GM18519 (cell line): ENCODE results near the gene SOS1.
"Not testable (repeated sequence)": the region's sequence is repeated elsewhere in the genome, so short reads cannot be mapped to it uniquely, and the experiment has no call there.

Source experiments
- ATAC-seq: cut with Tn5 transposase; IDR thresholded peaks from one replicate; pipeline ENCODE4 v1.9.1; 2021; ENCODE audit warnings: mild to moderate bottlenecking, moderate library complexity; ENCODE audit not compliant: unreplicated experiment, low FRiP score

The SOS1 gene

DNA sequence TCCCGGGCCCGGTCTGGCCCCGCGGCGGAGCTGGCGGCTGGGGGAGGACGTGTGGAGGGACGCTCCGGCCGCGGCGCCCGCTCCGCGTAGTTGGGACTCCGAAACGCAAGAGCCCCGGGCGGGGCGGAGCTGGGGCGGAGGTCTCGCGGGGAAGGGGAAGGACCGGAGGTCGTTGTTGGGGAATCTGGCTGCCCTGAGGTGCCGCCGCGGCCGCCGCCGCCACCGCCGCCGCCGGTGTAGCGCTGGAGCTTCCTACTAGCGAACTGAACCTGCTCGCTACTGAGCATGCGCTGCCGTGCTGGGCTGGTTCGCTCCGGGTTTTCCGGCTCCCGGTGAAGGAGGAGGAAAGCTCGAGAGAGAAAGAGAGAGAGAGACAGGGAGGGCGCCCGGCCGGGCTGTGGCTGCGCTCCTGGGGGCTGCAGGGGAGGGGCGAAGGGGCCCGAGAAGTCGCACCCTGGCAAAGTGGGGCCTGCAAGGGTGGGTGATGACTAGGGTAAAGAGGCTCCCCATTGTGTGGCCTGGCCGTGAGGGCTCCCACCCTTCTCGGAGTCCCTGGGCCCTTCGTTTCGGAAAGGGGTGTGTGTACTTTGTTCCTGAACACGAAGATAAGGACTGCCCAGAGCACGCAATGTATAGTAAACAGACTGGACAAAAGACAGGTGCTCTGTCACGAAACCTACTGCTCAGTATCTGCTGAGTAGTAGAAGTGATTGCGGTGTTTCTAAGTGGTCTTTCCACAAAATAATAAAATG is at the start of gene SOS1:
Gene SOS1 (minus strand): TSS at position 281 of the 752 bp plus-strand sequence. CDS start 629 bp downstream, outside the sequence.
- ATAC-seq, result peak; percentile 35

DNA sequence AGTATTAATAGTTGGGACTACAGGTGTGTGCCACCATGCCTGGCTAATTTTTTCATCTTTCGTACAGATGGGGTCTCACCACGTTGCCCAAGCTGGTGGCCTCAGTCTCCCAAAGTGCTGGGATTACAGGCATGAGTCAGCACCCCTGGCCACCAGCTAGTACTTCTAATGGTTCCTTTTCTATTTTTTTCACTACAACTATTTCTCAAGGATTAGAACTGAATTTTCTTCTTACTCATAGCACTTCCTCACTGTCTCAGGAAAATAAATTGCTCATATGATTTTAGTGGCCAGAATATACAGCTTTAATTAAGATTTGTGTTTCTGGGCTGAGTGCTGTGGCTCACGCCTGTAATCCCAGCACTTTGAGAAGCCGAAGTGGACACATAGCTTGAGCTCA is 43.2 kb upstream of the SOS1 start:
- ATAC-seq, result no peak

DNA sequence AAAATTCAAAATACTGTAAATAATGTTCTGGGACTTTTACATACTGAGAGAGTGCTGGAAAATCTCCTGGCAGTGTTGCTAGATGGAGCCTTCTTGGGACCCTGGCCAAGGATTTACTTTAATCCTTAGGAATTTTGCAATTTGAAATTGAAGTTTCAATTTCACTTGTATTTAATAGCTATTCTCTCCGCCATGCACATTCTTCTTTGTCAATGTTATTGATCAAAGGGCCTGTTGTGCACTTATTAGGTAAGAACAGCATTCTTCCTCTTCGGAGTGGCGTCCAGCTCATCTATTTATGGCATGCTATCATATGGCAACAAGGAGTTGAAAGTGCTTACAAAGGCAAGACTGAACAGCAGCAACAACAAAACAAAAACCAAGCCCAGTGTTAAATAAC is 40.1 kb upstream of the SOS1 start:
- ATAC-seq, result no peak

DNA sequence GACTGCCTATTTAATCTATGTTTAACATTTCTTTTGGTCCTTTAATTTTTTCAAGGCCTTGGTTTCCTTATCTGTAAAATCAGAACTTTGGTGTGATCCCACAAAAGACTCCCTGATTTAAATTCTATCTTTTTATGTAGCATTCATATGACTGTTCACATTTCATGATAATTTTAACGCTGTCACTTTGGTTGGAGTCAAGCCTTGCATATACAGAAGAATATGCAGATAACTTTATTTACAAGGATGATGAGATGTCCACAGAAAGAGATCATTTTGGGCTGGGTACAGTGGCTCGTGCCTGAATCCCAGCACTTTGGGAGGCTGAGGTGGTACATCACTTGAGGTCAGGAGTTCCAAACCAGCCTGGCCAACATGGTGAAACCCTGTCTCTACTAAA is 38.4 kb upstream of the SOS1 start:
- no peak for ATAC-seq

DNA sequence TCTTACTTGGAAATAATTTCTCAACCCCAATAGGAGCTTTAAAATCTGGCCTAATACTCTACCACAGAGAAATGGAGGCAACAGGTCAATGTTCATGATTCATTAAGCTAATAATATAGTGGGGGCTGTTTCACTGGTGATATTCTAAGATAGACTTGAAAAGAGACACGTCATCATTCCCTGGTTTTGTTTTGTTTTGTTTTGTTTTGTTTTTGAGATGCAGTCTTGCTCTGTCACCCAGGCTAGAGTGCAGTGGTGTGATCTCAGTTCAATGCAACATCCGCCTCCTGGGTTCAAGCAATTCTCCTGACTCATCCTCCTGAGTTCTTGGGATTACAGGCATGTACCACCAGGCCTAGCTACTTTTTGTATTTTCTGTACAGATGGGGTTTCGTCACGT is 37.5 kb upstream of the SOS1 start:
- no peak for ATAC-seq

DNA sequence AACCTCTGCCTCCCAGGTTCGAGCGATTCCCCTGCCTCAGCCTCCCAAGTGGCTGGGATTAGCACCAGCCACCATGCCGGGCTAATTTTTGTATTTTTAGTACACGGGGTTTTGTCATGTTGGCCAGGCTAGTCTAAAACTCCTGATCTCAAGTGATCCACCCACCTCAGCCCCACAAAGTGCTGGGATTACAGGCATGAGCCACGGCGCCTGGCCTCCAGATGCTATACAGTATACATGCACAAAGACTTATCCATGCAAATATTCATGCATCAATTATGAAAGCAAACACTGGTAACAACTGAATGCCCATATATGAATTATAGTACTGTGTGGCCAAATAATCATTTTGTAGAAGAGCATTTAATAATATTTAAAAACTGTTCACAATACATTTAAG is 36.0 kb upstream of the SOS1 start:
- ATAC-seq, result no peak

DNA sequence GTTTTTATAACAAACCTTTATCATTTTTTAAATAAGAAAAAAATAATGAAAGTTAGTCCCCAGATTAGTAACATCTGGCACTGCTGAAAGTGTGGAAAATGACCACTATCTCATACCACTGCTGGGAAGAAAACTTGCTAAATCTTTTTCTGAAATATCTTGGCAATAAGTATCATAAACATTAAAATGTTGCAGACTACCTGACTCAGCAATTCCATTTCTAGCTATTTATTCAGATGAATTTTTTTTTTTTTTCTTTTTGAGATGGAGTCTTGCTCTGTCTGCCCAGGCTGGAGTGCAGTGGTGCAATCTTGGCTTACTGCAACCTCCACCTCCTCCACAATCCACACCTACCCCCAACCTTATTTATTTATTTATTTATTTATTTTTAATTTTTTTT is 35.3 kb upstream of the SOS1 start:
- ATAC-seq, result no peak

DNA sequence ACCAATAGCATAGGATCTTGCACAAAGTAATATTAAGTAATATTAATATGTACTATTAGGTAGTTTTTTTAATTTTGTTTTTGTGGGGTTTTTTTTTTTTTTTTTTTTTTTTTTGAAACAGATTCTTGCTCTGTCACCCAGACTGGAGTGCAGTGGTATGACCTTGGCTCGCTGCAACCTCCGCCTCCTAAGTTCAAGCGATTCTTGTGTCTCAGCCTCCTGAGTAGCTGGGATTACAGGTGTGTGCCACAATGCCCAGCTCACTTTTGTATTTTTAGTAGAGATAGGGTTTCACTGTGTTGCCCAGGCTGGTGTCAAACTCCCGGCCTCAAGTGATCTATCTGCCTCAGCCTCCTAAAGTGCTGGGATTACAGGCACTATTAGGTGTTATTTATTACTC is 34.7 kb upstream of the SOS1 start:
- not testable (repeated sequence) for ATAC-seq

DNA sequence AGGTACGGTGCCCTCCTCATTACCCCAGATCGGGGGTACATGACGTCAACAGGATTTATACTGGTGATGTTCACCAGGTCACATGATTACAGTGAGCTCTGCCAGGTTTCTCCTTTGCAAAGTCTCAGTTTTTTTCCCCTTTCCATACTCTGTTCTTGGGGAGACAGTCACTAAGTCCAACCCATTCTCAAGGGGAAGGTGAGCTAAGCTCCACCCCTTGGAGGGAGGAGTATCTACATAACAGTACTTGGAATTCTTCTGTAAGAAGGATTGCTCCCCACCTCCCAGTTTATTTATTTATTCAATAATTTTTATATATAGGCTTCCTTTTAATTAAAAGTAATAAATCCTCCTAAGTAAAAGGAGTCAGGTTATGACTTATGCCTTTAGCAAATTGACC is 34.1 kb upstream of the SOS1 start:
- no peak for ATAC-seq

DNA sequence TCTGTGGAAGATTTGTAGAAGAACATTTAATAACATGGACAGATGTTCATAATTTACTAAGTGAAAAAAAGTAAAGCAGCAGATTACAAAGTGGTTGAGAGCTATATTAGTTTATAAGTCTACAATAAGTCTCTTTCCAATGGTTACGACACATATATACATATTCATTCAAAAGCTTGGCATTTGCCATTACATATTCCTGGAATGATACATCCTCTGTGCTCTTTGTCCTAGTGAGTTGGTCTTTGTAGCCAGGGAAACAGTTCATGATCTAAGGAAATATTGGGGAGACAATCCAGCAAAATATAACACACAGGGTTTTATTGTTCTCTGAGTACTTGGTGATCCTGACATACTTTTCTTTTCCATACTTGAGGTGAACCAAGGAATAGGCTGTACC is 32.5 kb upstream of the SOS1 start:
- ATAC-seq, result no peak

DNA sequence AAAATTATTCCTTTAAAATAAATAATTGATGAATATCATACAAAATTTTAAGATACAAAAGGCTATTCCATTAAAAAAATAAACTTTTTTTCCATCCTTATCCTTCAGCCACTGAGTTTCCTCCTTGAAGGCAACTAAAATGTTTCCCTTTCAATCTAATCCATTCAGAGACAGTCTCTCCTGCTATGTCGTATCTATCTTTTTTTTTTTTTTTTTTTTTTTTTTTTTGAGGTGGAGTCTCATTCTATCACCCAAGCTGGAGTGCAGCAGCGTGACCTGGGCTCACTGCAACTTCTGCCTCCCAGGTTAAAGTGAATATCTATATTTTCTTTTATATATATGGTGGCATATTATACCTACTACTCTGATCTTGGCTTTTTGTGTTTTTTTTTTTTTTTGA is 31.7 kb upstream of the SOS1 start:
- ATAC-seq, result no peak

DNA sequence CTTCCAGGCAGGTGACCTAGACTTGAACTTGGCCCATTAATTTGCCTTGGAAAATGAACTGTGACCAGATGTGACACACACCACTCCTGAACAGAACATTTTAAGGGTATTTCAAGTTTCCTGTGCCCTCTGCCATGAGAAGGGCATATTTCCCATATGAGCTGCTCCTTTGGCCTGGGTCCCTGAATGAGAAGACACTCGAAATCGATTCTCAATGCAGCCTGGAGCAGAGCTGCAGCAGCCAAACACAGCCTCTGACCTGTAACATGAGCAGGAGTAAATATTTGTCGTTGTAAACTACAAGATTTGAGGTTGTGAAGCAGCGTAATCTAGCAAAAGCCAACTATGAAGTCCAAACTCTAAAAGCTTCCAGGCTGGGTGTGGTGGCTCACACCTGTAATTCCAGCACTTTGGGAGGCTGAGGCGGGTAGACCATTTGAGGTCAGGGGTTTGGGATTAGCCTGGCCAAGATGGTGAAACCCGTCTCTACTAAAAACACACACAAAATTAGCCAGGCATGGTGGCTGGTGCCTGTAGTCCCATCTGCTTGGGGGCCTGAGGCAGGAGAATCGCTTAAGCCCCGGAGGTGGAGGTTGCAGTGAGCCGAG is 30.1 kb upstream of the SOS1 start:
- ATAC-seq, result no peak

DNA sequence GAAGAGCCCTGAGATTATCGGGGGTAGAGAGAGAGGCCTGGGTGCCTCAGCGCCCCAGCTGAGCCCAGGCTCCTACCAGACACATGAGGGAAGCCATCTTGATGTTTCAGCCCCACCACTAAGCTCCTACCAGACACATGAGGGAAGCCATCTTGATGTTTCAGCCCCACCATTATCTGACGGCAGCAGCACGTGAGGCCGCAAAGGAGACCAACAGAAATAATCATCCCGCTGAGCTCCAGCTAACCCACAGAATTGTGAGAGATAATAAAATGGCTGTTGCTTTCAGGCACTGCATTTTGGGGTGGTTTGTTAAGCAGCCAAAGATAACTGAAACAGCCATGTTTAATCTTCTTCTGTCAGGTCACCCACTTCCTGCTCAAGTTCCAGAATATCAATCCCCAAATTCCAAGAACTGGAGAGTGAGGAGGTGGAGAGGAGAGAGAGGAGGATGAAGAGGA is 29.3 kb upstream of the SOS1 start:
- ATAC-seq, result no peak

DNA sequence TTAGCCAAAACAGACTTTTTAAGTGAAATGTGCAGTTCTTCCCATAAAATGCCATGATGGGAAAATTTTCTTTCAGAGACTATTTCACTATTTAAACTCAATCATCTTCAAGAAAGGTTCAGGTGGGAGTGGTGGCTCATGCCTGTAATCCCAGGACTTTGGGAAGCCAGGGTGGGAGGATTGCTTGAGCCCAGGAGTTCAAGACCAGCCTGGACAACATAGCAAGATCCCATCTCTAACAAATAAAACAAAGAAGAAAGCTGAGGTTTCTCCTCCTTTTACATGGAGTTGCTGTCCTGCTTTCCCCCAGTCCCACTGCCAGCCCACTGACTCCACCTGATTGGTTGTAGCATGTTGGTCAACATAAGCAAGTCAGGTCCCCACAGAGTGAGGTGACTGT is 25.8 kb upstream of the SOS1 start:
- no peak for ATAC-seq

DNA sequence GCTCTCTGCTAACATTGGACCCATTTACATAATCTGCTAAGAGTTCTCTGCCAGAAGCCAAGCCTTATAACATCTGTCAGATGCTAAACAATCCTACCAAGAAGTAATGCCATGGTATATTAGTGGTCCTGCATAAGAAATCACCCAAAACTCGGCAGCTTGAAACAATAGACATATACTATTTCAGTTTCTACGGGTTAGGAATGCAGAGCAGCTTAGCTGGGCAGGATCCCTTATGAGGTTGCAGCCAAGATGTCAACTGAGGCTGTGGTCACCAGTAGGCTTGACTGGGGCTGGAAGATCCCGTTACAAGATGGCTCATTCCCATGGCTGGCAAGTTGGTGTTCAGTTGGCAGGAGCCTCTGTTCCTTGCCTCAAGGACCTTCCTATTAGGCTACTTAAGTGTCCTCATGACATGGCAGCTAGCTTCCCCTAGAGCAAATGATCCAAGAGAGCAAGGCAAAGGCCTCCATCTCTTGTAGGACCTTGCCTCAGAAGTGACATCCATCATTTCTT is 25.1 kb upstream of the SOS1 start:
- ATAC-seq, result no peak

DNA sequence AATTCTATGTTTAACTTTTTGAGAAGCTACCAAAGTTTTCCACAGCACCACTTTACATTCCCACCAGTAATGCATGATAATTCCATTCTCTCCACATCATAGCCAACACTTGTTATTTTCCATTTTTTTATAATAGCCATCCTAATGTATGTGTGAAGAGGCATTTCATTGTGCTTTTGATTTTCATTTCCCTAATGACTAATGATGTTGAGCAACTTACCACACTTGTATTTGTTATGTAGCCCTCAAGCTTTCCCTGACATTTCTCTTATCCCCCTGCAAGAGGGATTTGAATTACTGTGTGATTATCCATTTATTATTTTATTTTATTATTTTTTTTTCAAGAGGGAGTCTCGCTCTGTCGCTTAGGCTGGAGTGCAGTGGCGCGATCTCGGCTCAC is 23.6 kb upstream of the SOS1 start:
- ATAC-seq, result no peak

DNA sequence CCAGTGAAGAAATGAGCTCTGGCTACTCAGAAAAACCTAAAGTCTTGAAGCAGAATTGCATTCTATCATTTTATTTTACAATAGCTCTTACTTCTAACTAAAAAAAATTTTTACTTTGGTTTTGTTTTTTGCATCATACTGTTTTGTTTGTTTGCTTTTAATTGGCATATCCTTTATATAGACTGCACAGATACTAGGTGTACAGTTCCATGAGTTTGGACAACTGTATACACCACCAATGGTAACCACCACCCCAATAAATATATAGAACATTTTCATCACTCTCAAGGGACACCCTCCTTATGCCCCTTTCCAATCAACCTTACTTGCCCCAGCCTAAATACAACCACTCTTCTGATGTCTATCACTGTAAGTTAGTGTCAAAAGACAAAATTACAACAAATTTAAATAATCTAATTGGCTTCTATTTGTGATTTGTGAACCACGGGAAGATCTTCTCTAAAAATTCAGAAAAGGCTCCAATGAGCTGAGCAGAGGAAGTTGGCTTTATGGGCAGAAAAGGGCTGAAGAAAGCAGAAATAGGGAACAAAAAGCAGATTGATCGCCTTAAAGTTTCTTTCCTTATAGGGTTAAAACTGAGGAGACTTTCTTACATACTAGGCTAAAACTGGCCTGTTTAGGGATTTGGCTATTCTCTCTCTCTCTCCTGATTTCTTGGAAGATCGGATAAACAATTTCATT is 22.2 kb upstream of the SOS1 start:
- no peak for ATAC-seq

DNA sequence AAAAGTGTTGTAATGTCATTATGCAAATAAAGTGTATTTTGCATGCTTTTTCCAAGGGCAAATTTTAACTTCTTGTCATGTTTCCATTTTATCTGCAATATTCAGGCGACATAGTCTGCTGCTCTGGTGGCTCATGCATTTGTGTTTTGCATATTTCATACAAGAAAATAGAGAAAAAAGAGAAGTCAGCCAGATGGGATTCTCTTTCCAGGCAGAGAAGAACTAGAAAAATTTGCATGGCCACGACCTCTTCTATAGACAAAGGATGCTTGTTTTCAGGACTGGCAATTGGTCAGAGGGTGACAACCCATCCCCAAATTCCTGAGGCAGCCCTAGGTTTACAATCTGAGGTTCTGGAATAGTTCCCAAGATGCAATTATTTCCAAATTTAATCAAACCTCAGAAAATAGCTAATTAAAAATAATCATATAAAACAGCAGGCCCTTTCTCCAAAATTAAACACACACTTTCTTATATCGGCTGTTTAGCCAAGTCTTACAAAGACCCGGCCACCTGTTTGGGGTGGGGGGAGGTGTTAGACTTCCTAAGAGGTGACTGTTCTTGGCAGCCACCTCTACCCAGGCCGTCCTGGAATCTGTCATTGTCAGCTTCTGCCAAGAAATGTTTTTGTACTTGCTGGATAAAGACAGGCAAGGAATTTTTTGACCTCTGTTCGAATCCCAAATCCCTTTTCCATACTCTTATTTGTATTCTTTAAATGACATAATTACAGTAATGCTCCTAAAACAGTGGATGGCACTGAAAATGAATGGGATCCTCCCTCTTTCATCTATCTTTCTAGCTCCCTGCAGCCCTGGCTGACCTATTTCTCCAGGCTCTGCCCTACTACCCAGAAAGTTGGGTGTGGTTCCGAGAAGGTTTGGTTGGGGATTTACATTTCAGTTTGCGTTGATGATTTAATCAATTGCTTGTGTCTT is 20.8 kb upstream of the SOS1 start:
- no peak for ATAC-seq

DNA sequence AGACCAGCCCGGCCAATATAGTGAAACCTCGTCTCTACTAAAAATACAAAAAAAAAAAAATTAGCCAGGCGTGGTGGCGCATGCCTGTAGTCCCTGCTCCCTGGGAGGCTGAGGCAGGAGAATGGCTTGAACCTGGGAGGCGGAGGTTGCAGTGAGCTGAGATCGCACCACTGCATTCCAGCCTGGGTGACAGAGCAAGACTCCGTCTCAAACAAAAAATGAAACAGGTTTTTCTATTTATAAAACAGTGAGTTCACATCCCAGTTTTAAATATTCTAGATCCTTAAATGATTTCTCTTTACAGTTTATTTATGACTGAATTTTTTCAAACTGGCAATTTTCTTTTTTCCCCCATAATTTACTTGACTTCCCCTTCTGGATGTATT is 20.1 kb upstream of the SOS1 start:
- ATAC-seq, result not testable (repeated sequence)

DNA sequence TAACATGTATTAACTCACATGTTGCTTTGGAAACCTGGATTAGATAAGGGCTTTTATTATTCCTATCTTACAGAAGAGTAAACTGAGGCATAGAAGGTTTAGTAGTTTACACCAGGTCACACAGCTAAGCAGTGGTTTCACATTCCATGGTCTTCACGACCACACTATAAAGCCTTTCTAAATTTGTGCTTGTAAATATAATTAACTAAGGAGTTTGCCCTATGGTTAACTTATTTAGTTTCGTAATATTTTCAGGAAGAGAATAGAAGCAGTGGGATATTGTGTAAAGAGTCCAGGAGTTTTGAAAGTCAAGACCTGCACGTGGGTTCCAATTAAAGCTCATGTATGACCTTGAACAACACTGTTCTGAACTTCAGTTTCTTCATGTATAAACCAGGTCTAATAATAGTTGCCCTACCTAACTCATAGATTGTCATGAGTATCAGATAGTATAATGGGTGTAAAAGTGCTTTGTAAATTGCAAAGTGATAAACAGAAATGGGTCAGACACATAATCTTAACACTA is 19.5 kb upstream of the SOS1 start:
- no peak for ATAC-seq
